Measurements from ENCODE around the gene POLR2M. TPM values are rescaled to one million over a fixed set of nuclear protein-coding genes. Genes with fewer than 3 reads are reported as not detected.

POLR2M gene
- total and polyA plus RNA-seq, 10 of the 15 experiments (the other 5 are each of a cell fraction or from before 2014, with no cell fraction given) = 5.8 to 364 (median 23.7) TPM

DNA sequence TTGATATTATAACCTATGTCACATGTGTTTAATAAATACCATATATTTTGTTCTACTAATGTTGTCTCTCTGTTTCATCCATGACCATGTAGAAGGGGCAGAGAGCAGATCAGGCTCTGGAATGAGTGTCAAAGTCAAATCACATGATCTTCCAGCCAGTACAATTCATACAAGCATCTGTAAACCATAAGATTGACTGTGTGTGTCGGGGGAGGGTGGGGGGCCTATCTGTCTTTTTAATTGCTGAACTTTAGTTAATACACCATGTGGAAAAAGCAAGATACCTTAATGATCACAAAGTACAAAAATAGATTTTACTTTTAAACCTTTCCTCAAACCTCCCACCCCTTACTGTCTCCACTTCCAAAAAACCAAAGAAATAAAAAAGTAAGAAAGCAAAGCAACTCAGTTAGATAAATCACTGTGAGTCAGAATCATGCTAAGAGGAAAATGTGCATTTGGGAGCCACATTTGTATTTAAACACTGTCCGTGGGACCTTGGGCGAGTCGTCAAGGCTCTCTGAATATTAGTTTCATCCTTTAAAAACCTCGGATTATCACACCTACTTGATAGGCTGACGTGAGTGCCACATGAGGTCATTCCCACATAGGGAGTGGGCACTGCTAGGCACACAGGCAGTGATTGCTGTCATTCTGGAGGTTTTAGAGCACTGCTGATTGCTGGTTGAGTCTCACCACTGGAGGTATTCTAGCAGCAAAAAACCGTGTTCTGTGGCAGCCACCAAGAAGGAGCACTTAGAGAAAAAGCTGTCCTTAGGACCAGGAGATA is 21.0 kb upstream of the POLR2M start:
- SMC1A ChIA-PET (ENCODE audit: uncharacterized antibody, unreplicated experiment) = no interaction called here
- Histone ChIP-seq H2AFZ (ENCODE audit: control insufficient read depth, low read depth, low read length) (no peak overlapping the region), H3K27ac (ENCODE audit: control insufficient read depth, insufficient read depth) (no peak overlapping the region), H3K9me3 (replicated peaks; ENCODE audit: control insufficient read depth, insufficient read depth, low read length) (no peaks in the 10 kb centered on the region), H3K36me3 (ENCODE audit: control insufficient read depth in 2 of 2, insufficient read depth in 2 of 2, low read length in 1 of 2) (no peaks in the 10 kb centered on the region), H3K79me2 (ENCODE audit: control insufficient read depth, insufficient read depth, low read length) (no peaks in the 10 kb centered on the region), H3K4me3 (no peak overlapping the region), H3K4me2 (ENCODE audit: control insufficient read depth, insufficient read depth) (no peak overlapping the region), H3K4me1 (ENCODE audit: control insufficient read depth, insufficient read depth, low read length) (no peaks in the 10 kb centered on the region), H3K9ac (ENCODE audit: control insufficient read depth, insufficient read depth, low read length) (no peak overlapping the region), H3K27me3 (replicated peaks in 1 of 2; ENCODE audit: control insufficient read depth in 2 of 2, insufficient read depth in 2 of 2, low read length in 1 of 2) (no peaks in the 10 kb centered on the region), H4K20me1 (ENCODE audit: control insufficient read depth, insufficient read depth) (no peaks in the 10 kb centered on the region)
- BruUV-seq (replicated peaks) = no TSS peak
- POLR2A ChIA-PET = no interaction called here
- ATAC-seq (no peak), FAIRE-seq (no peak), DNase-seq (ENCODE audit: low read depth, low spot score) (no peak)
- RAD21 ChIA-PET (ENCODE audit: unreplicated experiment) = interaction anchor here (1.0 kb wide), 1 partner anchor 121 kb away, joined by 3 read pairs; no protein-coding TSS in a partner anchor
- WGBS (ENCODE audit: insufficient coverage, insufficient replicate concordance, low lambda C conversion rate, missing lambda C conversion rate) = 59% methylated on average over 7 of the region's 7 CpGs
- no peak for TF ChIP-seq RFX5 (IDR thresholded peaks at IDR 0.05; ENCODE audit: low read depth, low read length)
- TF ChIP-seq NR2F1 (conservative IDR thresholded peaks at IDR 0.05) = no peak
- no peak for TF ChIP-seq CBFB (IDR thresholded peaks at IDR 0.05; ENCODE audit: low read depth)
- no peak for TF ChIP-seq MEF2A (IDR thresholded peaks at IDR 0.05; ENCODE audit: insufficient read depth, low read depth, low read length)
- TF ChIP-seq SMAD5 (IDR thresholded peaks at IDR 0.05; ENCODE audit: low read depth) = no peak
- TF ChIP-seq TCF3 (IDR thresholded peaks at IDR 0.05; ENCODE audit: borderline replicate concordance, insufficient read depth, low read depth, low read length) = no peak
- no peak for TF ChIP-seq GABPA (IDR thresholded peaks at IDR 0.05; ENCODE audit: low read depth)
- TF ChIP-seq MXI1 (IDR thresholded peaks at IDR 0.05; ENCODE audit: low read depth, low read length) = no peak
- no peak for TF ChIP-seq TCF7 (IDR thresholded peaks at IDR 0.05; ENCODE audit: borderline replicate concordance)
- no peak for TF ChIP-seq PML (IDR thresholded peaks at IDR 0.05; ENCODE audit: low read length)
- TF ChIP-seq SRF (IDR thresholded peaks at IDR 0.05; ENCODE audit: low read depth in 2 of 2, low read length in 2 of 2) = no peak
- no peak for TF ChIP-seq FOXK2 (IDR thresholded peaks at IDR 0.05)
- TF ChIP-seq, protein P1, sequence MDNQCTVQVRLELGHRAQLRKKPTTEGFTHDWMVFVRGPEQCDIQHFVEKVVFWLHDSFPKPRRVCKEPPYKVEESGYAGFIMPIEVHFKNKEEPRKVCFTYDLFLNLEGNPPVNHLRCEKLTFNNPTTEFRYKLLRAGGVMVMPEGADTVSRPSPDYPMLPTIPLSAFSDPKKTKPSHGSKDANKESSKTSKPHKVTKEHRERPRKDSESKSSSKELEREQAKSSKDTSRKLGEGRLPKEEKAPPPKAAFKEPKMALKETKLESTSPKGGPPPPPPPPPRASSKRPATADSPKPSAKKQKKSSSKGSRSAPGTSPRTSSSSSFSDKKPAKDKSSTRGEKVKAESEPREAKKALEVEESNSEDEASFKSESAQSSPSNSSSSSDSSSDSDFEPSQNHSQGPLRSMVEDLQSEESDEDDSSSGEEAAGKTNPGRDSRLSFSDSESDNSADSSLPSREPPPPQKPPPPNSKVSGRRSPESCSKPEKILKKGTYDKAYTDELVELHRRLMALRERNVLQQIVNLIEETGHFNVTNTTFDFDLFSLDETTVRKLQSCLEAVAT (IDR thresholded peaks at IDR 0.05) = no peak
- CTCF ChIA-PET = interaction anchor here (1.2 kb wide), 1 partner anchor 8 kb away, joined by 3 read pairs; no protein-coding TSS in a partner anchor
- intact Hi-C loops (cut with micrococcal nuclease; ENCODE audit: unreplicated experiment) = no loop called here
- in situ Hi-C loops (cut with MboI) = no loop called here
